Cardiac ventricle fibroblast (primary cell): Measurements from ENCODE around the gene SORCS2. TPM values are rescaled to one million over a fixed set of nuclear protein-coding genes. Genes with fewer than 3 reads are reported as not detected.

Experiments used
- total RNA-seq: library from RNA; depleted of rRNA; stranded (reverse); fragments of >200 nt; gene quantifications from 2 replicates; pipeline ENCODE4 v1.2.3, GENCODE V29; 2015

Gene SORCS2
- total RNA-seq, result 0.49 and 3.0 TPM in 2 replicates

GRCh38 chr4:7192252-7193029 lies at the start of gene SORCS2:
TSS of gene SORCS2 (plus strand) at chr4:7192538.

GRCh38 chr4:7434766-7435150 lies 242.4 kb downstream of the SORCS2 start, which contains the start of gene PSAPL1:
TSS of gene PSAPL1 (minus strand) at chr4:7434930. CDS start at chr4:7434879, 51 bp downstream.

Other genes with a start within 250 kb of the SORCS2 start
- gene TADA2B, start 149.2 kb upstream of the SORCS2 start, total RNA-seq, result 14.5 and 21.9 TPM in 2 replicates
- 19.2 and 23.2 TPM in 2 replicates for gene GRPEL1, start 124.5 kb upstream of the SORCS2 start, total RNA-seq
- gene PSAPL1, start 242.4 kb downstream of the SORCS2 start, total RNA-seq, result under 0.01 TPM in 1 of 2 replicates, not detected in the other